GM23248 (cell line): ENCODE results near the gene FILIP1L. TPM values are rescaled to one million over a fixed set of nuclear protein-coding genes. Genes with fewer than 3 reads are reported as not detected.
A peak's percentile ranks its signal among the peaks of the same experiment; 100 is the strongest.

ENCODE experiments used
- DNase-seq: peaks from one replicate; pipeline ENCODE4 v3.0.0-alpha.2; 2015
- H2AFZ ChIP-seq: fragments of 200-600 bp; sonication (generic); 2 replicates; pipeline ENCODE4 v1.6.1; 2016; ENCODE audit warnings: antibody characterized with exemption
- H3F3A ChIP-seq: fragments of 200-600 bp; sonication (generic); 2 replicates; pipeline ENCODE4 v1.6.1; 2016; ENCODE audit warnings: mild to moderate bottlenecking, antibody characterized with exemption, mixed run types; ENCODE audit not compliant: insufficient read depth
- H3K27ac ChIP-seq: fragments of 200-600 bp; sonication (generic); 2 replicates; pipeline ENCODE4 v1.5.1; 2016; ENCODE audit warnings: mild to moderate bottlenecking
- H3K27me3 ChIP-seq: fragments of 200-600 bp; sonication (generic); replicated peaks from 2 replicates; pipeline ENCODE4 v1.6.1; 2016; ENCODE audit warnings: mild to moderate bottlenecking; ENCODE audit not compliant: insufficient read depth
- H3K36me3 ChIP-seq: fragments of 200-600 bp; sonication (generic); 2 replicates; pipeline ENCODE4 v1.6.1; 2016; ENCODE audit warnings: low read depth, mild to moderate bottlenecking
- H3K4me1 ChIP-seq: fragments of 200-600 bp; sonication (generic); 2 replicates; pipeline ENCODE4 v1.6.1; 2016; ENCODE audit warnings: mild to moderate bottlenecking; ENCODE audit not compliant: insufficient read depth
- H3K4me2 ChIP-seq: fragments of 200-600 bp; sonication (generic); one replicate; pipeline ENCODE4 v1.6.1; 2016; ENCODE audit warnings: mild to moderate bottlenecking; ENCODE audit not compliant: unreplicated experiment
- H3K4me3 ChIP-seq: fragments of 200-600 bp; sonication (generic); 2 replicates; pipeline ENCODE4 v1.5.1; 2016; ENCODE audit warnings: mild to moderate bottlenecking
- H3K79me2 ChIP-seq: fragments of 200-600 bp; sonication (generic); 2 replicates; pipeline ENCODE4 v1.6.1; 2016; ENCODE audit warnings: mild to moderate bottlenecking; ENCODE audit not compliant: insufficient read depth
- H3K9ac ChIP-seq: fragments of 200-600 bp; sonication (generic); 2 replicates; pipeline ENCODE4 v1.6.1; 2016; ENCODE audit warnings: mild to moderate bottlenecking
- H3K9me2 ChIP-seq: fragments of 200-600 bp; sonication (generic); 2 replicates; pipeline ENCODE4 v1.6.1; 2016; ENCODE audit warnings: mixed run types, mild to moderate bottlenecking, moderate library complexity; ENCODE audit not compliant: insufficient read depth
- H3K9me3 ChIP-seq: fragments of 200-600 bp; sonication (generic); one replicate; pipeline ENCODE4 v1.6.1; 2017; ENCODE audit warnings: low read depth
- H4K20me1 ChIP-seq: fragments of 200-600 bp; sonication (generic); 2 replicates; pipeline ENCODE4 v1.6.0; 2016; ENCODE audit not compliant: insufficient read depth
- EZH2 ChIP-seq: fragments of 200-600 bp; sonication (generic); IDR thresholded peaks from 2 replicates; pipeline ENCODE4 v1.6.1; 2018; ENCODE audit warnings: antibody characterized with exemption, mild to moderate bottlenecking; ENCODE audit not compliant: insufficient read depth, poor library complexity, severe bottlenecking
- EZH2phosphoT487 ChIP-seq: fragments of 200-600 bp; sonication (generic); IDR thresholded peaks from 2 replicates; pipeline ENCODE4 v1.6.1; 2018; ENCODE audit warnings: antibody characterized with exemption, moderate library complexity, mild to moderate bottlenecking, low read depth; ENCODE audit not compliant: insufficient read depth
- WGBS, 2 experiments: methylation state at CpG; one replicate each; pipeline ENCODE4 v1.1.6; 2015 to 2017; ENCODE audit warnings: low lambda C conversion rate in 2 of 2, low coverage in 1 of 2; ENCODE audit errors: missing lambda C conversion rate in 2 of 2; 5-methylcytosine and 5-hydroxymethylcytosine counted together
- in situ Hi-C: fragments of 300-500 bp; cut with MboI; formaldehyde crosslinking; loops from 2 replicates; pipeline ENCODE4 v1.15.0; 2020
- polyA plus RNA-seq: library from polyadenylated mRNA; unstranded; fragments of >200 nt; fragmentation: Nextera tagmentation; extraction: Ambion mirVana; gene quantifications from 2 replicates; pipeline ENCODE4 v1.2.1, GENCODE V29; 2016
- total RNA-seq: library from RNA; depleted of rRNA; stranded (reverse); fragments of >200 nt; shearing (Covaris generic); gene quantifications from 2 replicates; pipeline ENCODE4 v1.2.3, GENCODE V29; 2014

Gene FILIP1L
- total and polyA plus RNA-seq, 2 experiments from 2014 or later: 45.0 to 66.3 TPM

- Histone ChIP-seq H3K9ac (no peak overlapping the region), H3K9me2 (no peaks in the 10 kb centered on the region), H3K4me1 (peaks cover 50% of the 10 kb centered on the region), H3K27me3 (no peaks in the 10 kb centered on the region), H3F3A (peaks cover 80% of the 10 kb centered on the region), H3K9me3 (no peaks in the 10 kb centered on the region), H3K79me2 (peaks cover 73% of the 10 kb centered on the region), H2AFZ (no peak overlapping the region), H3K4me3 (no peak overlapping the region), H3K4me2 (no peak overlapping the region), H3K27ac (no peak overlapping the region), H3K36me3 (peaks cover 28% of the 10 kb centered on the region), H4K20me1 (no peaks in the 10 kb centered on the region)
- 81% methylated on average over 6 of the region's 6 CpGs for WGBS, 2 experiments
- in situ Hi-C loops: no loop called here
- DNase-seq: no peak
- no peak for TF ChIP-seq EZH2phosphoT487
- no peak for TF ChIP-seq EZH2
These were observed 265.9 kb downstream of the FILIP1L start for GRCh38 chr3:99848433-99848832.

DNA sequence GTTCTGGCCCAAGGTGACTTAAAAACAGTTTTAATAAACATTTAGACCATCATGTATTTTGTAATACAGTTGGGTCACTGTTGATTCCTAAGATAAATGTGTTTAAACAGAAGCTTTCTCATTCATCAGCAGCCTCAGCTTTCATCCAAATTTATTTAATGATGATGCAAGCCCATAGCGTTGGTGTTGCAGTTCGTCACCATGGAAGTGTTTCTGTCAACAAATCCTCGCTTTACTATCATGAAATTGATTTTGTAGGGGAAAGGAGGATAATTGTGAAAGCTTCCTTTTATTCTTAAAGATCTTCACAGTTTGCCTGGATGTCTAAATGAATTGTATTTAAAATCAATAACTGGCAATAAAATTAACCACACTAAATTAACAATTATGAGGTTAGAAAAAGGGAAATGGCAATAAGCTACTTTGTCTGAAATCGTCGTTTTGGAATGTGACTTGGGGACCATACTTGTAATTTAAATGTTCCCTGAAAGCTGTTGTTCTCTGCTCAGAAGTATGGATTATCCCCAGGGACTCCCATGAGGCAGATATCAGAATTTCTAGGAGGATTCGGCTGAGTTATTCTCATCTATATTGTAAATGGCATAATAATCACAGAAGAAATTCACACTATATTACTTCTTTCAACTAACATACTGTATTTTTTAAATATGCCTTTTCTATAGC, 267.7 kb downstream of the FILIP1L start:
- in situ Hi-C loops: no loop called here
- Histone ChIP-seq H3F3A (peaks cover 71% of the 10 kb centered on the region), H3K4me1 (peaks cover 44% of the 10 kb centered on the region), H3K9me3 (no peaks in the 10 kb centered on the region), H3K9me2 (no peaks in the 10 kb centered on the region), H3K4me2 (peak overlapping the region; percentile 25), H3K4me3 (no peak overlapping the region; the same call in 1 of the 2 replicates), H3K9ac (peak overlapping the region; percentile 68), H4K20me1 (no peaks in the 10 kb centered on the region), H3K27me3 (no peaks in the 10 kb centered on the region), H3K79me2 (peaks cover 56% of the 10 kb centered on the region), H3K27ac (peak overlapping the region; percentile 81), H3K36me3 (peaks cover 28% of the 10 kb centered on the region), H2AFZ (no peak overlapping the region)
- TF ChIP-seq EZH2 (no peak), EZH2phosphoT487 (0 out of 2 replicates have a peak, but pooled peaks have one; percentile 65)
- 14 to 18% methylated on average over 6 of the region's 6 CpGs for WGBS, 2 experiments
- DNase-seq: peak; percentile 91

DNA sequence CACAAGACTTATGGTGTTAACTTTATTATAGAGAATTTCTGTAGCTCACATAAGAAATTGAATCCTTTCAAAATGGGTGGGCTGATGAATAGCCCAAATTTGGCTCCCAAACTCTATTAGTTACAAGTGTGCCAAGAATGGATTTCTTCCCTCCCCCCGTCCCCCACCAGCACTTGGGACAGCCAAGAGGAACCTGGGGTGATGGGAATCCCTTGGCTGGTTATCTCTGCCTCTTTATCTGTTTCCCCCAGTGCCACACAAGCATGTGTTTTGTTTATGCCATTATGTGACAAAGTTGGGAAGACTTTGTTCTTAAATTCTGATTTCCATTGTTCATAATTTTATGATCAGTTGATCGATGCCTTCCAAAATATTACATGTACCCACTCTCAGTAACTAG, 268.3 kb downstream of the FILIP1L start:
- peaks cover 26% of the 10 kb centered on the region for H3K36me3 ChIP-seq
- TF ChIP-seq EZH2: no peak
- no peak for TF ChIP-seq EZH2phosphoT487
- in situ Hi-C loops: no loop called here
- 29 to 32% methylated on average over 2 of the region's 2 CpGs for WGBS, 2 experiments
- H3K9me3 ChIP-seq: no peaks in the 10 kb centered on the region
- H3K9me2 ChIP-seq: no peaks in the 10 kb centered on the region
- H3K4me2 ChIP-seq: no peak overlapping the region
- peaks cover 44% of the 10 kb centered on the region for H3K4me1 ChIP-seq
- H3K79me2 ChIP-seq: peaks cover 50% of the 10 kb centered on the region
- H3K9ac ChIP-seq: peak overlapping the region; percentile 47
- H3K27ac ChIP-seq: peak overlapping the region; percentile 81
- H2AFZ ChIP-seq: no peak overlapping the region
- peaks cover 66% of the 10 kb centered on the region for H3F3A ChIP-seq
- H3K27me3 ChIP-seq: no peaks in the 10 kb centered on the region
- peak; percentile 5 for DNase-seq
- no peak overlapping the region for H3K4me3 ChIP-seq
- no peaks in the 10 kb centered on the region for H4K20me1 ChIP-seq

GRCh38 chr3:99845331-99845730, 269.0 kb downstream of the FILIP1L start:
- in situ Hi-C loops: no loop called here
- no peaks in the 10 kb centered on the region for H3K27me3 ChIP-seq
- H3K4me2 ChIP-seq: no peak overlapping the region
- WGBS, 2 experiments: 93% methylated on average over 4 of the region's 4 CpGs
- peak overlapping the region; percentile 81 for H3K27ac ChIP-seq
- no peak overlapping the region for H3K4me3 ChIP-seq
- H3F3A ChIP-seq: peaks cover 66% of the 10 kb centered on the region
- H3K9me2 ChIP-seq: no peaks in the 10 kb centered on the region
- DNase-seq: no peak
- H3K36me3 ChIP-seq: peaks cover 20% of the 10 kb centered on the region
- H3K9ac ChIP-seq: no peak overlapping the region
- no peaks in the 10 kb centered on the region for H3K9me3 ChIP-seq
- peaks cover 43% of the 10 kb centered on the region for H3K79me2 ChIP-seq
- peaks cover 44% of the 10 kb centered on the region for H3K4me1 ChIP-seq
- no peak overlapping the region for H2AFZ ChIP-seq
- no peak for TF ChIP-seq EZH2phosphoT487
- no peak for TF ChIP-seq EZH2
- H4K20me1 ChIP-seq: no peaks in the 10 kb centered on the region
